Pons (tissue), 1 donor: Measurements from ENCODE around the gene HOXD10.

Source experiments
- DNase-seq: peaks from one replicate; pipeline ENCODE4 v3.0.0-alpha.2; 2016; ENCODE audit warnings: low spot score

Gene HOXD10

DNA sequence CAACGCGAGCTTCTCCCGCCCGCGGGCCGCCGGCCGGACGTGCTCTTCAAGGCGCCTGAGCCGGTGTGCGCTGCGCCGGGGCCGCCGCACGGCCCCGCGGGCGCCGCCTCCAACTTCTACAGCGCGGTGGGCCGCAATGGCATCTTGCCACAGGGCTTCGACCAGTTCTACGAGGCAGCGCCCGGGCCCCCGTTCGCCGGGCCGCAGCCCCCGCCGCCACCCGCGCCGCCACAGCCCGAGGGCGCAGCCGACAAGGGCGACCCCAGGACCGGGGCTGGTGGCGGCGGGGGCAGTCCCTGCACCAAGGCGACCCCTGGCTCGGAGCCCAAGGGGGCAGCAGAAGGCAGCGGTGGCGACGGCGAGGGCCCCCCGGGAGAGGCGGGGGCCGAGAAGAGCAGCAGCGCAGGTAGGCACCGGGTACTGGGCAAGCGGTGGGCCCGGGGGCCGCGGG lies 8.8 kb upstream of the HOXD10 start:
- DNase-seq, result no peak

GRCh38 chr2:176109192-176109901 lies 7.2 kb upstream of the HOXD10 start:
- DNase-seq, result no peak

DNA sequence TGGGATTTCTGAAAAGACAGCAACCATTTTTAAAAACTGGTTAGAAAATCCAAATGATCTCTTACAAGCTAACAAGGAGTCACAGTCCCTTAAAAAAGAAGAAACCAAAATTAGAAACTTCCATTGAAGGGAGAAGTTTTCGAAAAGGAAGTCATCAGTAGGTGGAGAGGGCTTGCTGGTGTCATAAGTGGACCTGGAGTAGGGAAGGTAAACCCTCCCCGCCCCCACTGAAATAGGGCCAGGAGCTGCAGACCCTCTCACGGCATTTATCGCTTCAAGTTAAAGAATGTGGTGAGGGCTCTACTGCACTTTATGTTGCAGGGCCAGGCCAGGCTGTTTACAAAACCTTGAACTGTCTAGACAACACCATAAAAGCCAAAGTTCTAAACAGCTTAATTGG lies 6.6 kb upstream of the HOXD10 start:
- no peak for DNase-seq

DNA sequence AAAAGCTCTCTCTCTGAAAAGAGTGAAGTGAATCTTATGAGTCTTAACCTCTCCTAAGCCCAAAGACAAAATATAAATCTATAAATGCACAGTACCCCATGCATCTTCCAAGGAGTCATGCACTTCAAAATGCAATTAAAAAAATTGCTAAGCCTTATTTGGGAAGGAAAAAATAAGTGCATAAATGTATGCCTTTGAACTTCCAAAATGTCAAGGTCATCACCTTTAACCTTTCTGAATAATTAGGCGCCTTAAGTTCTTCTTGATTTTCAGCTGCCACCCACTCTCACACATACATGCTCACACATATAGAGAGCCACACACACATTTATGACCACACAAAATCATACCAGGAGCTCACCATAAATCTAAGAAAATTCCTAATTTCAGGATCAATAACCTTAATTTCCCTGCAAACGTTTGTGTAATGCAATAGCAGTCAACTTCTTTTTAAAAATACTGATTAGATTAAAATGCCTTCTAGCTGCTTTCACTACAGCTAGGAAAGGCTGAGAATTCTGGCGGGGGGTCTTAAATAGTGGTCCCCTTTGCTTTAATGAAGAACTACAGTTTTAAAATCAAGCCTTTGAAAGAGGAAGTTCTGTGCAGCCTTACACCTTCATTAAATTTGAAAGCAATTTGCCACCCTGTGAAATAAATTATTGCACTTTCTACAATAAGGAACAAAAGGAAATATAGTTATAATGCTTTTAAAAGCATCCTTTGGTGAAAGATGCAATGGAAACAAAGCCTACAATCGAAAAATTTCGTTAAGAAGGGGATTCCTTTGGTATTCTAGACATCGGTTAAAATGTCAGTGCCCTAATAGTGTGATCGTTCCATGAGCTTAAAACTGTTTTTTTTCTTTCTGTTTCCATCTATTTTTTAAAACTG lies 5.9 kb upstream of the HOXD10 start:
- DNase-seq, result no peak

DNA sequence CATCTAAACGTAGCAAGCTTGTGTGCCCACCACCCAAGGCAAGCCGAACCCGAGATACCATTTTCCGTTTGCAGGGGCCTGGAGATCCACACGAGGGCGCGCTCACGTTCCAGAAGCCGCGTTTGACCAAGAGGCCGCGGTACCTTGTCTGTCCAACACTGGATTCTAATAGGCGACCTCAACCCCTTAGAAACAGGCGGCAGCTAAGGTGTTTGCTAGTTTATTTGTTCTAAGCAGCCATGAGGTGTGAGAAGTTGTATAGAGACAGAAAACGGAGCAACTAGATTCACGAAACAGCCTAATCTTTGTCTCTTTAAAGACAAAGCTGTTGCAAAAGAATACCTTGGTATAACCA lies 5.3 kb upstream of the HOXD10 start:
- DNase-seq, result no peak

- DNase-seq, result no peak
Observed at GRCh38 chr2:176111846-176112374, 4.7 kb upstream of the HOXD10 start.

- DNase-seq, result no peak
Observed at GRCh38 chr2:176112375-176113302, 3.9 kb upstream of the HOXD10 start.

DNA sequence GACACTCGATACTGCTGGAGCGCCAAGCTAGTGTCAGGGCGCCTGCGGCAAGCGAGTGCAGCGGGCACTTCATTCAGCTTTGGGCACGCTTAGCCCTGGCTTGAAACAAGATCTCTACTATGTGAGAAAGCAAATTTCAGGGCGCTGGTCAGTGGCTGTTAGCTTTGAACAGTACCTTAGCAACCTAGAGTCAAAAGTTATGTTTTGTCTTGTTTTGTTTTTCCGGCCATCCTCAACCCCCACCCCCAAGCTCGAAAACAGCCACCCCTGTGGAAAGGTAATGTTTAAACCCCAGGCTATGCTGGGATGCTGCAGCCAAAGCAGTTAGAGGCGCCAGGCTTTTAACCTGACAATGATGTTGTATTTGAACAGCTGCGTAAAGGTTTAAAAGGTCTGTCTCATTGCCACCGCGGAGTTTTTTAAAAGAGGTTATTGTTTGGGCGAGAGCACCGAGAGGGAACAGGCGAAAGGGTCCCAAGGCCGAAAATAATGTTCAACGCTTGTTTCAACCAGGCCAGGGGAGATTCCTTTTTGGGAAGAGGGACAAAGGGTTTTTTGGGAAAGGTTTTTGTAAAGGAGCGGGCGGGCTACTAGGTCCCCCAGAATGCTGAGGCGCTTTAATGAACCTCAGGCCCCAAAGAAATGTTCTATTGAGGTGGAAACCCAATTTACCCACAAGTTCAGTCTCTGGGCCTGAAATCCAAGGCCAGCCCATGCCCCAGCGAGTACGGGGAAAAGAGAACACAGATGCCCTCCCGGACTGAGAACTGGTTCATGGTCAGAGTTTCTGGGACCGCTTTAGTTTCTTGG lies 2.3 kb upstream of the HOXD10 start:
- DNase-seq, result no peak

GRCh38 chr2:176114930-176115625 lies 1.5 kb upstream of the HOXD10 start:
- no peak for DNase-seq

DNA sequence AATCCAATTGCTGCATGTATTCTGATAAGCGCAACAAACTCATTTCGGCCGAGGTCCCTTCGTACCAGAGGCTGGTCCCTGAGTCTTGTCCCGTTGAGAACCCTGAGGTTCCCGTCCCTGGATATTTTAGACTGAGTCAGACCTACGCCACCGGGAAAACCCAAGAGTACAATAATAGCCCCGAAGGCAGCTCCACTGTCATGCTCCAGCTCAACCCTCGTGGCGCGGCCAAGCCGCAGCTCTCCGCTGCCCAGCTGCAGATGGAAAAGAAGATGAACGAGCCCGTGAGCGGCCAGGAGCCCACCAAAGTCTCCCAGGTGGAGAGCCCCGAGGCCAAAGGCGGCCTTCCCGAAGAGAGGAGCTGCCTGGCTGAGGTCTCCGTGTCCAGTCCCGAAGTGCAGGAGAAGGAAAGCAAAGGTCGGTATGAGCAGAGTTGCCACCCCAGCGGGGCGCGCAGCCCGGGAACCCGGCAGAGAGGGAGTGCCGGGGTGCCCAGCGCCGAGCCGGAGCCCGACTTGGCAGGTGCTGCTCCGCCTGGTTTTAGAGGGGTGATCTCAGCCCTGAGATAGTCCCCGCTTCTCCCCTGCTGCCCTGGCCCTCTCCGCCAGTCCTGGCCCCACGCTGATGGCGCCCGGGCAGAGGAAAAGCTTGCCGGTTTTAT lies 714 bp downstream of the HOXD10 start:
- no peak for DNase-seq

DNA sequence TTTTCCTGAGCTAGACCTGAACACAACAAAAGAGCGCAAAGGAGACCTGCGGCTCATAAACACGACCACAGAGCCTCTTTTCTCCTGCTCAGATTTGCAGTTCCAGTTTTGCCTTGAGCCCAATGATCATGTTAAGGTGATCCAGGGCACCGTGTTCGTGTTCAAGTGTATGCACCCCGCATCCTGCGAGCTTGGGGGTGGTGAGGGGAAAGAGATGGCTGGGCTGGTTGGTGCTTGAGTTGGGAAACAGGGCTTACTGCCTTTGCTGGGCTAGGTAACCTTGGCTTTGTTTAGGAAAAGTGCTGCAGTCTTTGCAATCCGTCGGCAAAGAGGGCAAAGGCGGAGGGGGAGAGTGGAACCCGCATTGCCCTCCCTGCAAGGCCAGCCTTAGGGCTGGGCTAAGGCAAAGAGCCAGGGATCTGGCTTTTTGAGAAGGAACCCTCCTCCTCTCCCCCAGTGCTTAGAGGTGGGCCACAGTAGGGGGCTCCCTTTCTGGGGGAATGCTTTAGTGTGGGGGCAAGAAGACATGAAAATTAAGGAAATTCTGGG lies 1.3 kb downstream of the HOXD10 start:
- DNase-seq, result no peak

- DNase-seq, result no peak
Observed at GRCh38 chr2:176118601-176119339, 2.2 kb downstream of the HOXD10 start.

- DNase-seq, result no peak
Observed at GRCh38 chr2:176120364-176121189, 4.0 kb downstream of the HOXD10 start.

DNA sequence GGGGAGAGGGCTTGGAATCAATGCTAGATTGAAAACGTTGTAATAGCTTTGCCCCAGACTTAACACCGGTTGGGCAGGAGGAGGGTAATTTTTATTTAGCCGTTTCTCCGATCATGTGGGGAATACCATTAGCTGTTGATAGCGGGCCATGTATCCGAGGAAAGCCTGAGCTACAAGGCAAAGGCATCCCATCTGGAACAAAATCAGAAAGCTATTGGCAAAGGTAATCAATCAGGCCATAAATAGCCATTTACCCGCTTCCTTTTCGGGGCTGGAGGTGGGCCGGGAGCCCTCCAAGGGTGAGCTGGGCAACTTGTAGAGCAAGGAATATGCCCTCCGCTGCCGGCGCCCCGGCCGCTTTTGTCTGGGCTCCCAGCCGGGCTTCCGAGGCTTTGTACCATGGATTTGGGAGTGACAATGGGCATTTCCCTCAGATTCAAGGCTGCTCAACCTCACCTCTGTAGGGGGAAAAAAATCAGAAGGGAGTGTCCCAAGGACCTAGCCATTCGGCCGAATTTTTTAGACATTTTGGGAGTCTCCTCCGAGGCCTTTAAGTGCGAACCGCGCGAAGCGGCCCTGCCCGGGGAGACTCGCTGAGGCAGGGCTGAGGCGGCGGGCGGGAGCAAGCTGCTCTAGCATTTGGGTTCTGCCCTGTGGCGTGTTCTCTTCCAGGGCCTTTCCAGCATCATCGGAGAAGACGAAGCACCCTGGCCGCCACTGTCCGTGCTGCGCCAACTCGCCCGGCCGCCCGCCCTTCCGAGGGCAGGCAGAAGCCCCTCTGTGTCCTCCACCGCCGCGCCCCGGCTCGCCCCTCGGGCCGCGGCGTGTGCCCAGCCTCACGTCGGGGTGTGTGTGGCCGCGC lies 4.8 kb downstream of the HOXD10 start:
- DNase-seq, result no peak

GRCh38 chr2:176122052-176122682 lies 5.6 kb downstream of the HOXD10 start:
- no peak for DNase-seq

GRCh38 chr2:176122683-176123410 lies 6.3 kb downstream of the HOXD10 start, which contains the start of gene HOXD9:
Gene HOXD9, plus strand, starts transcription at chr2:176122719. Its CDS starts 50 bp downstream, at chr2:176122769.
- no peak for DNase-seq
